Caki2 (cell line): ENCODE measurements around the gene NEUROD2. TPM values are rescaled to one million over a fixed set of nuclear protein-coding genes. Genes with fewer than 3 reads are reported as not detected.
A peak's percentile ranks its signal among the peaks of the same experiment; 100 is the strongest.

Experiments used
- DNase-seq: peaks from one replicate; pipeline ENCODE4 v3.0.0-alpha.2; 2015; ENCODE audit warnings: low read depth
- in situ Hi-C: cut with HindIII; loops from 2 replicates; pipeline ENCODE4 v1.10.0; 2016; ENCODE audit warnings: low sequenced_read_pairs, low pct_unique_long_range_greater_than_20kb, mixed read lengths
- total RNA-seq: library from RNA; depleted of rRNA; stranded (reverse); fragments of >200 nt; shearing (Covaris generic); gene quantifications from 2 replicates; pipeline ENCODE4 v1.2.3, GENCODE V29; 2014; ENCODE audit warnings: low replicate concordance

The NEUROD2 gene
- total RNA-seq, 1 experiment from 2014 or later: not detected

DNA sequence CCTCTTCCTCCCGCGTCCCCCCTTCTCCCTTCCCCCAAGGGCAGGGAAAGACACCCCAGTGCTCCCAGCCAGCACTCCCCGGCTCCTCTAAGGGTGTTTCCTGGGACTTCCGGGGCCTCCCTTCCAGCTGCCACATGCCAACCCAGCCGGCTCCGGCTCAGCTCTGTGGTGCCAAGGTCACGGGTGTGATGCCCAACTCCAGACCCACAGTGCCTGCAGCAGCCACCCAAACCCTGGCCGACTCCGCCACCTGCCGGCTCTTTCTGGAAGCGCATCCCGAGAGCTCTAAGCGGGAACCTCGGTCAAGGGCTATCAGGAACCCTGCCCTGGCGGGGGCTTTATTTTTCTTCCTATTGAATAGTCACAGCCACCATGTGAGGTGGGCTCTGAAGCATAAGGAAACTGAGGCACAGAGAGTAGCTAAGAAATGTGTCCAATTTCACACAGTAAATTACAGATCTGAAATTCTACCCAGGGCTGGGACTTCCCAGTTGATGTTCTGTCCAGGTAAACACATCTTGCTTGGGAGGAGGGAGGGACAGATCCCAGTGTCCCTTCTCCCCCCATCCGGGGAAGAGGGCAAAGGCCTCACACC is 15.7 kb upstream of the NEUROD2 start:
- in situ Hi-C loops: no loop called here
- peak; percentile 51 for DNase-seq

- in situ Hi-C loops: no loop called here
- no peak for DNase-seq
These were observed 14.8 kb upstream of the NEUROD2 start for GRCh38 chr17:39622380-39623006.

- peak; percentile 79 for DNase-seq
- in situ Hi-C loops: no loop called here
These were observed 14.0 kb upstream of the NEUROD2 start for GRCh38 chr17:39621523-39622379.

GRCh38 chr17:39619786-39620101 is 12.0 kb upstream of the NEUROD2 start:
- in situ Hi-C loops: no loop called here
- no peak for DNase-seq

- no peak for DNase-seq
- in situ Hi-C loops: no loop called here
These were observed 11.5 kb upstream of the NEUROD2 start for GRCh38 chr17:39618956-39619785.

- in situ Hi-C loops: no loop called here
- DNase-seq: peak; percentile 41
These were observed 10.7 kb upstream of the NEUROD2 start for GRCh38 chr17:39618246-39618913.

- peak; percentile 66 for DNase-seq
- in situ Hi-C loops: no loop called here
These were observed 9.9 kb upstream of the NEUROD2 start for GRCh38 chr17:39617446-39618245.

DNA sequence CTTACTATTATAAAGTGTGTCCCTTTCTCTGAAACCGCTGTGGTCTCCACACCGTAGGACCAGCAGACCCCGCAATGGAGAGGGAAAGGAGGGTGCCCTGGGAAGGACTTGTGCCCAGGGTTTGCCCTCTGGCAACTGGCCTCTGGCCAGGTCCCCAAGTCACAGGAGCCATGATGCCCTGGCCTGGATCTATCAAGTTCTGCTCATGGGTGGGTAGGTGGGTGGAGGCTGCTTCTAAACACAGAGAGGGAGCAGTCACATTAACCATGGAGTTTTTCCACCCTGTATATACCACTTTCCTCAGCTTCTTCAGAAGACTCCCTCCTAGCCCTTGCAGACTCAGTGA is 9.4 kb upstream of the NEUROD2 start:
- in situ Hi-C loops: no loop called here
- DNase-seq: peak; percentile 4

- in situ Hi-C loops: no loop called here
- DNase-seq: no peak
These were observed 7.7 kb upstream of the NEUROD2 start for GRCh38 chr17:39615434-39615833.

DNA sequence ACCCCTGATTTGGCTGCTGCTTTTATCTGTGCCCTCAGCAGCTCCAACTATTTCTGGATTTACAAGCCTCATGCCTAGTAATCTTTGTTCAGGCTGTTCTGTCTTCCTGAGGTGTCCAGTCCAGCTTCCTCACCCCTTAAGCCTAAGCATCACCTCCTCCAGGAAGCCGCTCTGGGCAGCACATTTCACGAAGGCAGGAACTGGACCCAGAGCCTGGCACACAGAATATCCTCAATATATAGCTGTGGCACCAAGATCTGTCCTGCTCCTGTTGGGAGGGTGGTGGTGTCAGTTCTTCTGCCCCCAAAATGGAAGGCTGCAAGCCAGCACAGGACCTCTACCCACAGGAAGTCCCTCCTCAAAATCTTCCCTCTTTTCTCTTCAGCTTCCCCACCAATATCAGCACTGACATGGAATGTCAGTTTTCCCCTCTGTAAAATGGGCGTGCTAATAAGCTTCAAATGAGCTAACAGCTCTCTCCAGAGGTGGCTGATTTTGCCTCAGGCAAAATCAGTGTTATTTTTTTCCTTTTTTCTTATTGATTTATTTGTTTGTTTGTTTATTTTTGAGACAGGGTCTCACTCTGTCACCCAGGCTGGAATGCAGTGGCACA is 6.9 kb upstream of the NEUROD2 start:
- in situ Hi-C loops: no loop called here
- no peak for DNase-seq

DNA sequence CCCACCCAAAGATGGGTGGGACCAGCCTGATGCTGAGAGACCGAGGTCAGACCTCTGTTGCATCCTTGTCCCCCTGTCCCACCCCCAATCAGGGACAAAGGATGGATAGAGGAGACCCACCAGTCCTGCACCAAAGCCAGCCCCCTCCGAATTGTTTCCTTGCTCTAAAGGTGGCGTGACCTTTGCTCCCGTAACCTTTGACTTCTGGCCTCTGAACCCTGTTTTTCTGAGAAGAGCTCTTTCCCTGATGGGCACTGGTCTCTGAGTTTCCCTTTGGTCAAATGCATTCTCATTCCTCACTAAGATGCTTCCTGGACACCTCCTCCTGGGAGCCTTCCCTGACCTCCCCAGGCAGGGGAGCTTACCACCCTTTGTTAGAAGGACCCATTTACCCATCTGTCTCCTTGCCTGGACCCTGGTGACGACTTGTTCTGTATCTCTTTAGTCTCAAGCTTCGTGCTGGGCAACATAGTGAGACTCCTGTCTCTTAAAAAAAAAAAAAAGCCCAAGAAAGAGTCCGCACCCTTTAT is 5.3 kb upstream of the NEUROD2 start:
- no peak for DNase-seq
- in situ Hi-C loops: no loop called here

DNA sequence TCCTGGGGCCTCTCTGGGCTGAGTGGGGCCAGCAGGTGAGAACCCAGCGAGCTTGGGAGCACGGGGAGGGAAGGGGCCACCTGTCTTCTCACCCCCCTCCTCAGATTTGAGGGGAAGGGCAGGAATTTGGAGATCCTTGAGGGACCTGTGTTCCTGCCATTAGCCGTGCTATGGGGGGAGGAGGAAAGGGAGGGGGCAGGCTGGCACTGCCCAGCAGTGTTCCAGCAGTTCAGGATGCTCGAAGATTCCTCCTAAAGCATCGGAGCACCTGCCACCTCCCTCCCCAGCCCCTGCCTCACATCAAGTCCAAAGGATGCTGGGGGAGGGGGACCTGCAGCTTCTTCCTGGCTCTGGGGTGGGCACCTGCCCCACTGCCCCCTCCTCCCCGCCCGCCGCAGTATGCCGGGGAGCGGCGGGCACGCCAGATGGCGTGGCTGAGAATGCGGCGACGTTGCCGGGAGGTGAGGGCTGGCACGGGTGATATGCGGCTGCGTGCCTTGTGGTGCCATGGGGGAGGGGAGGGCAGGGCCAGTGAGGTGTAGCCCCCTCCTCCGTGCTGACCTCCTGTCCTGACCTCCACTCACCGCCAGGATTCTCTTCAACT is 4.7 kb upstream of the NEUROD2 start:
- in situ Hi-C loops: no loop called here
- no peak for DNase-seq

DNA sequence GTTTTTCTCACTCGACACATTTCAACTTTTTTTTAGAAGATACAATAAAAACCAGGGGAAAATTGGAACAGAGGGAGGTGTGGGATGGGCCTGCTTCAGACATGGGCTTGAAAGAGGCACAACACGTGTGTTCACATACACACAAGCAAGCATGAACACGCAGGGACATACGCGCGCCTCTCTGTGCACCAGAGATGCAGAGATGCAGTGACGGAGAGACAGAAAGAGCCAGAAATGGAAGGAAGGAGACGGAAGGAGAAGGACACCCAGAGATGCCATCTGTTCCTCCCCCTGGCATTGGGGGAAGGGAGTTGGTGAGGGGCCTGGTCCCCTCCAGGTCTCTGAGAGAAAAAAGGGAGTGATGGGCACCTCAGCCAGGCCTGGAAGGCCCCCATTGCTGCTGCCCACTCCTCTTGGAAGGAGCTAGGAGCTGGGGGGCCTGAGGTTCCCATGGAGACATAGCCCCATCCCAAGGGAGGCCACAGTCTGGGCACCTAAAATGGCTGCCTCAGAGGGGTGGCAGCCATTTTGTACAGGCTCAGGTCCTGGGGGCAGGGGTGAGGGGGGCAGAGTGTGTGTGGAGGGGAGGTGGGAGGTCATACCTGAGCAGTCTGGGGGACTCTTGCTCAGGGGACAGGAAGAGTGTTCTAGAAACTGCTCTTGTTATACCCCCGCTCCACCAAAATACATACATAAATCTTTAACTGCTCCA is 3.8 kb upstream of the NEUROD2 start:
- in situ Hi-C loops: no loop called here
- DNase-seq: no peak

- in situ Hi-C loops: no loop called here
- DNase-seq: no peak
These were observed 1.8 kb upstream of the NEUROD2 start for GRCh38 chr17:39609416-39610025.

DNA sequence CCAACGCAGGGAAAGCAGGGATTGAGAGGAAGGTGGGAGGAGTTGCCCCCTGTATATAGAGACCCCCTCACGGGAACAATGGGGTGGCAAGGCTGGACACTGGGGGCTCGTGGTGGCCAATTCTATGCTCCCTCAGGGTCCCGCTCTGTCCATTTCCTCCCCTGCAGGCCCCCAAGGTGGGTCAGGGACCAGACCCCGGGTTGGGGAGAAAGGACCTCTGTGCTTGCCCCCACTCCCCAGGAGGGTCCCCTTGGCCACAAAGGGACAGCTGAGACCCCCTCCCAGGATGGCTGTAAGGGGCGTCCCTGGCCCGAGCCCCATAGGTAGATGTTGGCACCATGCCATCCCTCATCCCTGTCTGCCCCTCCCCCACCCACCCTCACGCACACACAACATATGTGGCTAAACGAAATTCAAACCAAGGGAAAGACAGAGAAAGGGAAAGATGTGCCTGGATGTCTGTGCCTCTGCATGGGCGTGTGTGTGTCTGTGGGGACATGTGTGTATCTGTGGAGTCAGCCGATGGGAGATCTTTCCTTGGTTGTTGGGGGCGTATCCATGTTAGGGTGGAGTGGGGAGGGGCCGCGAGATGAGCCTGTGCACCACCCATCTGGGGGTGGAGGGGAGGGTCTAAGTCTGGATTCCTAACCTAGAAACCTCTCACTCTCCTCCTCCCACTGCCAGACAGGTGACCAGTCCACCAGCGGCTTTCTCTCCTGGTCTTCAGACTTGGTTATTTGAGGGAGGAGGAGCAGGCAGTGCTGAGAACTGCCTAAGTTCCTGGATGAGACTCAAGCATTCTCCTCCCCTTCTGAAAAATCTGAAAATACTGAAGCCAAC is 642 bp upstream of the NEUROD2 start:
- in situ Hi-C loops: no loop called here
- no peak for DNase-seq
